DND-41 (cell line): ENCODE data around the gene FAM163B.
A peak's percentile ranks its signal among the peaks of the same experiment; 100 is the strongest.

Source experiments
- ATAC-seq: fragments of 200-7000 bp; cut with Tn5 transposase; 3 replicates; pipeline ENCODE4 v1.9.1; 2021; ENCODE audit warnings: low read depth; ENCODE audit not compliant: insufficient read depth
- DNase-seq: peaks from one replicate; pipeline ENCODE4 v3.0.0-alpha.2; 2020
- H2AFZ ChIP-seq: 2 replicates; pipeline ENCODE4 v1.6.0; 2012; ENCODE audit warnings: low read depth, low read length
- H3K27ac ChIP-seq: 2 replicates; pipeline ENCODE4 v1.5.1; 2012; ENCODE audit warnings: low read length, inconsistent platforms
- H3K27me3 ChIP-seq: fragments of 200-600 bp; sonication (generic); 2 replicates; pipeline ENCODE4 v1.6.0; 2012; ENCODE audit warnings: low read length, mild to moderate bottlenecking, inconsistent platforms; ENCODE audit not compliant: insufficient read depth, poor library complexity
- H3K36me3 ChIP-seq: 2 replicates; pipeline ENCODE4 v1.5.1; 2012; ENCODE audit warnings: low read length, inconsistent platforms; ENCODE audit not compliant: insufficient read depth
- H3K4me1 ChIP-seq: 2 replicates; pipeline ENCODE4 v1.5.1; 2012; ENCODE audit warnings: mild to moderate bottlenecking, low read length; ENCODE audit not compliant: insufficient read depth
- H3K4me2 ChIP-seq: 2 replicates; pipeline ENCODE4 v1.6.0; 2012; ENCODE audit warnings: mild to moderate bottlenecking, moderate library complexity, low read length, inconsistent platforms; ENCODE audit not compliant: insufficient read depth
- H3K4me3 ChIP-seq, 2 experiments: fragments of 200-600 bp in 1 of 2; shearing (Covaris generic) in 1 of 2; 2 replicates each; pipeline ENCODE4 v1.5.1; 2012 to 2016; ENCODE audit warnings: inconsistent platforms in 2 of 2, low read length in 2 of 2, mild to moderate bottlenecking in 2 of 2, low read depth in 1 of 2, moderate library complexity in 1 of 2
- H3K79me2 ChIP-seq: 2 replicates; pipeline ENCODE4 v1.6.0; 2012; ENCODE audit warnings: low read length, inconsistent platforms; ENCODE audit not compliant: insufficient read depth
- H3K9ac ChIP-seq: 2 replicates; pipeline ENCODE4 v1.6.0; 2012; ENCODE audit warnings: low read depth, mild to moderate bottlenecking, inconsistent platforms, low read length, moderate library complexity
- H3K9me3 ChIP-seq: 2 replicates; pipeline ENCODE4 v1.5.1; 2012; ENCODE audit warnings: low read length, moderate library complexity, mild to moderate bottlenecking, inconsistent platforms; ENCODE audit not compliant: insufficient read depth, severe bottlenecking
- H4K20me1 ChIP-seq: 2 replicates; pipeline ENCODE4 v1.6.0; 2012; ENCODE audit warnings: low read length; ENCODE audit not compliant: insufficient read depth
- CTCF ChIP-seq: IDR thresholded peaks from 2 replicates; pipeline ENCODE4 v1.5.1; 2012; ENCODE audit warnings: borderline replicate concordance, low read length, moderate library complexity, mild to moderate bottlenecking; ENCODE audit not compliant: poor library complexity, severe bottlenecking; ENCODE audit errors: extremely low read depth
- EZH2 ChIP-seq: IDR thresholded peaks from 3 replicates; pipeline ENCODE4 v1.6.1; 2012; ENCODE audit warnings: borderline replicate concordance, low read depth, mild to moderate bottlenecking, moderate library complexity, low read length, inconsistent platforms; ENCODE audit not compliant: severe bottlenecking

FAM163B gene

GRCh38 chr9:133535306-133535877, 73.8 kb downstream of the FAM163B start:
- DNase-seq (no peak), ATAC-seq (no peak)
- H3K36me3 ChIP-seq, result no peaks in the 10 kb centered on the region
- H3K9me3 ChIP-seq, result no peaks in the 10 kb centered on the region
- no peak overlapping the region for H2AFZ ChIP-seq
- 0 out of 2 replicates have a peak, but pooled peaks cover 6% of the 10 kb centered on the region for H3K4me1 ChIP-seq
- H3K27ac ChIP-seq, result no peak overlapping the region
- no peak overlapping the region for H3K9ac ChIP-seq
- TF ChIP-seq CTCF (no peak), EZH2 (no peak)
- peaks cover 25% of the 10 kb centered on the region for H3K27me3 ChIP-seq
- H3K4me3 ChIP-seq, result no peak overlapping the region
- no peaks in the 10 kb centered on the region for H3K79me2 ChIP-seq
- no peak overlapping the region for H3K4me2 ChIP-seq
- peaks cover 9% of the 10 kb centered on the region; the same call in 1 of the 2 replicates for H4K20me1 ChIP-seq

- Histone ChIP-seq H2AFZ (no peak within 1 kb of the TSS), H3K27ac (no peak within 1 kb of the TSS), H3K9ac (no peak within 1 kb of the TSS), H3K27me3 (peaks cover 30% of the 10 kb centered on the region), H3K4me3 (no peak within 1 kb of the TSS), H3K36me3 (no peaks in the 10 kb centered on the region), H3K79me2 (no peaks in the 10 kb centered on the region), H4K20me1 (peaks cover 9% of the 10 kb centered on the region; the same call in 1 of the 2 replicates), H3K9me3 (no peaks in the 10 kb centered on the region), H3K4me1 (0 out of 2 replicates have a peak, but pooled peaks cover 6% of the 10 kb centered on the region), H3K4me2 (no peak within 1 kb of the TSS)
- TF ChIP-seq CTCF, result no peak
- peak; percentile 47 for TF ChIP-seq EZH2
- ATAC-seq (peak; percentile 79), DNase-seq (peak; percentile 69)
Observed at GRCh38 chr9:133534346-133535291, 74.6 kb downstream of the FAM163B start, which contains the start of gene ADAMTSL2. ADAMTSL2 (plus strand) TSS chr9:133534704; CDS start chr9:133536713, 2,009 bp downstream.

- DNase-seq, result no peak
- no peak overlapping the region for H2AFZ ChIP-seq
- no peak overlapping the region for H3K27ac ChIP-seq
- no peak for TF ChIP-seq EZH2
- no peak for TF ChIP-seq CTCF
- no peak overlapping the region for H3K4me3 ChIP-seq
- no peaks in the 10 kb centered on the region for H3K36me3 ChIP-seq
- H3K9me3 ChIP-seq, result no peaks in the 10 kb centered on the region
- no peaks in the 10 kb centered on the region for H3K79me2 ChIP-seq
- H3K4me1 ChIP-seq, result 0 out of 2 replicates have a peak, but pooled peaks cover 6% of the 10 kb centered on the region
- no peak overlapping the region for H3K9ac ChIP-seq
- H3K27me3 ChIP-seq, result peaks cover 34% of the 10 kb centered on the region
- H4K20me1 ChIP-seq, result peaks cover 10% of the 10 kb centered on the region; the same call in 1 of the 2 replicates
- no peak for ATAC-seq
- no peak overlapping the region for H3K4me2 ChIP-seq
Observed at GRCh38 chr9:133533857-133534256, 75.3 kb downstream of the FAM163B start.
